ENCODE results near the gene PKN1. TPM values are rescaled to one million over a fixed set of nuclear protein-coding genes. Genes with fewer than 3 reads are reported as not detected.
A peak's percentile ranks its signal among the peaks of the same experiment; 100 is the strongest.

The PKN1 gene
- total and polyA plus RNA-seq, 2 of the 13 experiments (the other 11 are each of a cell fraction or from before 2014, with no cell fraction given): 45.7 to 54.5 TPM

- TF ChIP-seq ZNF276 (CRISPR knock-in tag; IDR thresholded peaks at IDR 0.05; ENCODE audit: low read depth) (no peak), SMARCC2 (IDR thresholded peaks at IDR 0.05) (no peak), ZC3H4 (CRISPR knock-in tag; IDR thresholded peaks at IDR 0.05; ENCODE audit: borderline replicate concordance) (no peak), BATF2 (CRISPR knock-in tag; IDR thresholded peaks at IDR 0.05) (no peak), TAF15 (IDR thresholded peaks at IDR 0.05; ENCODE audit: low read depth, low read length, poor library complexity, severe bottlenecking) (no peak), SIX4 (CRISPR knock-in tag; IDR thresholded peaks at IDR 0.05) (peak; percentile 69; the same call in 1 of the 2 replicates), NCOA1 (CRISPR knock-in tag; IDR thresholded peaks at IDR 0.05) (no peak), KLF15 (CRISPR knock-in tag; IDR thresholded peaks at IDR 0.05; ENCODE audit: borderline replicate concordance) (no peak), ZNF674 (CRISPR knock-in tag; IDR thresholded peaks at IDR 0.05; ENCODE audit: low read depth) (no peak), DRAP1 (CRISPR knock-in tag; IDR thresholded peaks at IDR 0.05) (no peak), ZNF292 (CRISPR knock-in tag; IDR thresholded peaks at IDR 0.05; ENCODE audit: borderline replicate concordance, low read depth) (peak; percentile 66; the same call in 1 of the 2 replicates), RFXANK (CRISPR knock-in tag; IDR thresholded peaks at IDR 0.05) (no peak), PLRG1 (conservative IDR thresholded peaks at IDR 0.05) (no peak), ZBTB46 (CRISPR knock-in tag; IDR thresholded peaks at IDR 0.05; ENCODE audit: borderline replicate concordance) (no peak), RBM22 (optimal IDR thresholded peaks at IDR 0.05; ENCODE audit: low read length) (no peak), FOSL1 (CRISPR knock-in tag; IDR thresholded peaks at IDR 0.05; ENCODE audit: borderline replicate concordance) (no peak), SETDB1 (CRISPR knock-in tag; IDR thresholded peaks at IDR 0.05; ENCODE audit: borderline replicate concordance) (no peak), CEBPB (IDR thresholded peaks at IDR 0.05; ENCODE audit: borderline replicate concordance, low read depth, low read length) (peak; percentile 92), ZSCAN25 (CRISPR knock-in tag; IDR thresholded peaks at IDR 0.05) (no peak), PAX8 (CRISPR knock-in tag; IDR thresholded peaks at IDR 0.05; ENCODE audit: borderline replicate concordance) (no peak), RARA (CRISPR knock-in tag; IDR thresholded peaks at IDR 0.05) (peak; percentile 46), ZNF781 (CRISPR knock-in tag; IDR thresholded peaks at IDR 0.05; ENCODE audit: borderline replicate concordance, not compliant biosample characterization) (no peak), ZBTB21 (CRISPR knock-in tag; IDR thresholded peaks at IDR 0.05) (no peak), ZNF20 (CRISPR knock-in tag; IDR thresholded peaks at IDR 0.05) (no peak), MED8 (CRISPR knock-in tag; IDR thresholded peaks at IDR 0.05; ENCODE audit: insufficient replicate concordance) (no peak), SALL2 (CRISPR knock-in tag; IDR thresholded peaks at IDR 0.05) (no peak), ZNF230 (CRISPR knock-in tag; IDR thresholded peaks at IDR 0.05) (no peak)
Observed at GRCh38 chr19:14502334-14503092, 69.4 kb downstream of the PKN1 start (continued).

Data from HepG2 (cell line).